ENCODE results near the gene TAF4. TPM values are rescaled to one million over a fixed set of nuclear protein-coding genes. Genes with fewer than 3 reads are reported as not detected.

The TAF4 gene
- total RNA-seq, 4 donors from 2014 or later, result 13.9 to 22.0 (median 18.6) TPM

- H3K4me3 ChIP-seq (replicated peaks in 1 of 3), result no peak overlapping the region
- no peak for DNase-seq
- no peak overlapping the region for H3K27ac ChIP-seq
- H3K36me3 ChIP-seq, result peaks cover 12 to 14% of the 10 kb centered on the region in 2 donors
- TF ChIP-seq CTCF (IDR thresholded peaks at IDR 0.05) (no peak), POLR2A (IDR thresholded peaks at IDR 0.05) (no peak)
- WGBS, 2 donors, result 97 to 98% methylated on average over 18 to 20 of the region's 20 CpGs
- H3K4me1 ChIP-seq, result no peaks in the 10 kb centered on the region
- intact Hi-C loops (cut with DNase I), result no loop called here
- H3K9me3 ChIP-seq, result no peaks in the 10 kb centered on the region
- no peaks in the 10 kb centered on the region for H3K27me3 ChIP-seq
Measured at GRCh38 chr20:61978491-61978890, 87.2 kb downstream of the TAF4 start.

GRCh38 chr20:61977419-61977786, 88.3 kb downstream of the TAF4 start:
- Histone ChIP-seq H3K36me3 (peaks cover 16 to 21% of the 10 kb centered on the region in 2 donors), H3K9me3 (no peaks in the 10 kb centered on the region), H3K27ac (no peak overlapping the region), H3K4me1 (no peaks in the 10 kb centered on the region), H3K27me3 (no peaks in the 10 kb centered on the region), H3K4me3 (replicated peaks in 1 of 3) (no peak overlapping the region)
- WGBS, 2 donors, result 93 to 95% methylated on average over 10 of the region's 10 CpGs
- DNase-seq, result no peak
- intact Hi-C loops (cut with DNase I), result no loop called here
- TF ChIP-seq POLR2A (IDR thresholded peaks at IDR 0.05) (no peak), CTCF (IDR thresholded peaks at IDR 0.05) (no peak)

GRCh38 chr20:61976644-61977418, 88.8 kb downstream of the TAF4 start:
- Histone ChIP-seq H3K4me3 (replicated peaks in 1 of 3) (no peak overlapping the region), H3K9me3 (no peaks in the 10 kb centered on the region), H3K27ac (no peak overlapping the region), H3K27me3 (no peaks in the 10 kb centered on the region), H3K36me3 (peaks cover 19 to 24% of the 10 kb centered on the region in 2 donors), H3K4me1 (no peaks in the 10 kb centered on the region)
- intact Hi-C loops (cut with DNase I), result no loop called here
- 96 to 97% methylated on average over 10 to 25 of the region's 45 CpGs for WGBS, 2 donors
- TF ChIP-seq CTCF (IDR thresholded peaks at IDR 0.05) (no peak), POLR2A (IDR thresholded peaks at IDR 0.05) (no peak)
- DNase-seq, result no peak

GRCh38 chr20:61976263-61976643, 89.4 kb downstream of the TAF4 start:
- Histone ChIP-seq H3K36me3 (peaks cover 19 to 24% of the 10 kb centered on the region in 2 donors), H3K4me3 (replicated peaks in 1 of 3) (no peak overlapping the region), H3K4me1 (no peaks in the 10 kb centered on the region), H3K27me3 (no peaks in the 10 kb centered on the region), H3K27ac (no peak overlapping the region), H3K9me3 (no peaks in the 10 kb centered on the region)
- TF ChIP-seq CTCF (IDR thresholded peaks at IDR 0.05), result no peak
- TF ChIP-seq POLR2A (IDR thresholded peaks at IDR 0.05), result no peak
- no peak for DNase-seq
- 88 to 94% methylated on average over 8 to 9 of the region's 9 CpGs for WGBS, 2 donors
- intact Hi-C loops (cut with DNase I), result no loop called here

GRCh38 chr20:61975407-61976129, 90.1 kb downstream of the TAF4 start:
- H3K27ac ChIP-seq, result no peak overlapping the region
- 90 to 91% methylated on average over 11 of the region's 11 CpGs for WGBS, 2 donors
- DNase-seq, result no peak
- H3K9me3 ChIP-seq, result no peaks in the 10 kb centered on the region
- no peak overlapping the region for H3K4me3 ChIP-seq (replicated peaks in 1 of 3)
- H3K27me3 ChIP-seq, result no peaks in the 10 kb centered on the region
- H3K4me1 ChIP-seq, result no peaks in the 10 kb centered on the region
- TF ChIP-seq POLR2A (IDR thresholded peaks at IDR 0.05) (no peak), CTCF (IDR thresholded peaks at IDR 0.05) (no peak)
- intact Hi-C loops (cut with DNase I), result no loop called here
- H3K36me3 ChIP-seq, result peaks cover 19 to 24% of the 10 kb centered on the region in 2 donors

Data from thyroid gland (tissue), 4 donors.